Measurements from ENCODE around the gene CCDC178.

CCDC178 gene

GRCh38 chr18:32908424-32908805 lies 532.1 kb downstream of the CCDC178 start:
- no peak for TF ChIP-seq CTCF (IDR thresholded peaks at IDR 0.05; ENCODE audit: low read depth, low read length, missing control alignments)
- H3K4me3 ChIP-seq (ENCODE audit: low read depth, low read length) = no peak overlapping the region
- no peak for DNase-seq (ENCODE audit: low read depth)

GRCh38 chr18:32907648-32908423 lies 532.7 kb downstream of the CCDC178 start:
- no peak for DNase-seq (ENCODE audit: low read depth)
- H3K4me3 ChIP-seq (ENCODE audit: low read depth, low read length) = no peak overlapping the region
- no peak for TF ChIP-seq CTCF (IDR thresholded peaks at IDR 0.05; ENCODE audit: low read depth, low read length, missing control alignments)

GRCh38 chr18:32907311-32907585 lies 533.3 kb downstream of the CCDC178 start:
- H3K4me3 ChIP-seq (ENCODE audit: low read depth, low read length) = no peak overlapping the region
- no peak for DNase-seq (ENCODE audit: low read depth)
- TF ChIP-seq CTCF (IDR thresholded peaks at IDR 0.05; ENCODE audit: low read depth, low read length, missing control alignments) = no peak

- TF ChIP-seq CTCF (IDR thresholded peaks at IDR 0.05; ENCODE audit: low read depth, low read length, missing control alignments) = no peak
- no peak overlapping the region for H3K4me3 ChIP-seq (ENCODE audit: low read depth, low read length)
- no peak for DNase-seq (ENCODE audit: low read depth)
Measured at GRCh38 chr18:32906506-32907310, 533.8 kb downstream of the CCDC178 start.

GRCh38 chr18:32905651-32906050 lies 534.9 kb downstream of the CCDC178 start:
- TF ChIP-seq CTCF (IDR thresholded peaks at IDR 0.05; ENCODE audit: low read depth, low read length, missing control alignments) = no peak
- no peak overlapping the region for H3K4me3 ChIP-seq (ENCODE audit: low read depth, low read length)
- no peak for DNase-seq (ENCODE audit: low read depth)

GRCh38 chr18:32902568-32903330 lies 537.8 kb downstream of the CCDC178 start:
- DNase-seq (ENCODE audit: low read depth) = no peak

More at GRCh38 chr18:32902568-32903330, 537.8 kb downstream of the CCDC178 start:
- TF ChIP-seq CTCF (IDR thresholded peaks at IDR 0.05; ENCODE audit: low read depth, low read length, missing control alignments) = no peak
- H3K4me3 ChIP-seq (ENCODE audit: low read depth, low read length) = no peak overlapping the region
